Measurements from ENCODE around the gene KAZALD1.

The KAZALD1 gene

DNA sequence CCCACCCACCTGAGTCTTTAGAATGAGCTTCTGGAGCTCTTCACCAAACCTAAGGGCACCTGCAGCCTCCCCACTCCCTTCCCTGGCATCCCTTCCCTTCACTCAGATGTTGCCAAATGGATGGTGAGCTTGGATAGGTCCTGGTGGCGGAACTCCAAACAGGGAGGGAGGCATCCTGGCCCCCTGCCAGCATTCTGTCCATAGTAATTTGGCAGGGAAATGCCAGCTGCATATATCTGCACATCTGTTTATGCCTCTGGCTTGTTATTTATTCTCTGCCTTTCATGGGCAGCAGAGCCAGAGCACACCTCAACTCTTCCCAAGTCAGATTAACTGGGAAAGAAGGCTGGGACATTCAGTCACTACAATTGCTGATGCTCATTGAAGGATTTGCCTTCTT lies 18.1 kb downstream of the KAZALD1 start:
- Histone ChIP-seq H3K4me1 (ENCODE audit: insufficient read depth, low read length, severe bottlenecking) (no peaks in the 10 kb centered on the region), H3K27ac (ENCODE audit: low read depth, low read length, poor library complexity, severe bottlenecking) (no peak overlapping the region), H3K9me3 (ENCODE audit: low read length) (no peaks in the 10 kb centered on the region), H3K79me2 (ENCODE audit: insufficient read depth, low read length) (no peaks in the 10 kb centered on the region), H3K4me3 (ENCODE audit: low read depth, low read length, poor library complexity, severe bottlenecking) (no peak overlapping the region), H2AFZ (ENCODE audit: low read length) (no peak overlapping the region), H3F3A (ENCODE audit: insufficient read depth, low read length) (no peaks in the 10 kb centered on the region), H3K36me3 (ENCODE audit: insufficient read depth, low read length) (no peaks in the 10 kb centered on the region), H3K9me2 (ENCODE audit: low read depth, low read length) (no peaks in the 10 kb centered on the region), H3K4me2 (ENCODE audit: low read length) (no peak overlapping the region), H3K27me3 (ENCODE audit: insufficient read depth, low read length) (no peaks in the 10 kb centered on the region), H3K9ac (ENCODE audit: low read length) (no peak overlapping the region), H4K20me1 (ENCODE audit: insufficient read depth, low read length) (no peaks in the 10 kb centered on the region)
- TF ChIP-seq, protein P1, sequence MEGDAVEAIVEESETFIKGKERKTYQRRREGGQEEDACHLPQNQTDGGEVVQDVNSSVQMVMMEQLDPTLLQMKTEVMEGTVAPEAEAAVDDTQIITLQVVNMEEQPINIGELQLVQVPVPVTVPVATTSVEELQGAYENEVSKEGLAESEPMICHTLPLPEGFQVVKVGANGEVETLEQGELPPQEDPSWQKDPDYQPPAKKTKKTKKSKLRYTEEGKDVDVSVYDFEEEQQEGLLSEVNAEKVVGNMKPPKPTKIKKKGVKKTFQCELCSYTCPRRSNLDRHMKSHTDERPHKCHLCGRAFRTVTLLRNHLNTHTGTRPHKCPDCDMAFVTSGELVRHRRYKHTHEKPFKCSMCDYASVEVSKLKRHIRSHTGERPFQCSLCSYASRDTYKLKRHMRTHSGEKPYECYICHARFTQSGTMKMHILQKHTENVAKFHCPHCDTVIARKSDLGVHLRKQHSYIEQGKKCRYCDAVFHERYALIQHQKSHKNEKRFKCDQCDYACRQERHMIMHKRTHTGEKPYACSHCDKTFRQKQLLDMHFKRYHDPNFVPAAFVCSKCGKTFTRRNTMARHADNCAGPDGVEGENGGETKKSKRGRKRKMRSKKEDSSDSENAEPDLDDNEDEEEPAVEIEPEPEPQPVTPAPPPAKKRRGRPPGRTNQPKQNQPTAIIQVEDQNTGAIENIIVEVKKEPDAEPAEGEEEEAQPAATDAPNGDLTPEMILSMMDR (IDR thresholded peaks at IDR 0.05; ENCODE audit: low read length): no peak
- no peak for TF ChIP-seq EZH2 (IDR thresholded peaks at IDR 0.05; ENCODE audit: borderline replicate concordance, low read length)

DNA sequence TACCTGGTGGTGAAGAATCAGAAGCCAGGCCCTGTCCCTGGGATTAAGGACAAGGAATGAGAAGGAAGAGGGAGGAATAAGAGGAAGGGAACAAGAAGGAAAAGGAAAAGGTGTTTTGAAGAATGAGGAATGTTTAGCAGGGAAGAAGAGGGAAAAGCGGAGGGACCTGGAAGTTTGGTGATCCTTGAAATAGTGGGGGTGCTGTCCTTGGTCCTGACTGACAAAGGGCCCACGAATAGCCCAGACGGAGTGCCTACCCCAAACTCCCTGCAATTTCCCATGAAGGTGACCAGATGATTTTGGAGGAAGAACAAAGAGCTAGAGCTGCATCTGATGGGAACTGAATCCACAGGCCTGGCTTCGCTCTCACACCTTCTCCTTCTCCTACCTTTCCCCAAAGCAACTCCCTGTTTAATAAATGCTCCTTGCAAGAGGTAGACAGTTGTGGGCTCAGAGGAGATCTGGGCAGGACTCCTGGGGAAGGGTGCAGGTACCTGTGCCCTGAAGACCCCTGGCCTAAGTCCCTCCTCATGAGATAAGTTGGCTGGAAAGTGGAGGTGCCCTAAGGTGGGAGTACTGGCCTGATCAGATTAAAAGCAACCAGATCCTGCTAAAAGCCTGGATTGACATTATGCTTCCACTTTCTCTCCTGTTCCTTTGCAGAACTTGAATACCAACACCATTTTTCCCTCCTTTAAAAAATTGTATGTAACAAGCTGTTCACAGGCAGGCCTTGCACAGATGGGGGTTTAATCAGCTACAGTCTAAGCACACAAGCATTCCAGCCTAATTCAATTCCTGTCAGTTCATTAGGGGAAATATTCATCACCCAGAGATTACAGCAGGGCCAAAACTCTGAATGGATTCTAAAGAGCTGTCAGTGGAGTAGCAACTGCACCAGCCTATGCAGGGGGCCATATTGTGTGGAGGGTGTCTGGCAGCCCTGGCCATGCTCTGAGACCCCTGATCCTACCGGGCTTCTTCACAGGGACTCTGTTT lies 19.4 kb downstream of the KAZALD1 start:
- no peak overlapping the region for H3K9ac ChIP-seq (ENCODE audit: low read length)
- no peak overlapping the region for H2AFZ ChIP-seq (ENCODE audit: low read length)
- no peaks in the 10 kb centered on the region for H3K9me3 ChIP-seq (ENCODE audit: low read length)
- H4K20me1 ChIP-seq (ENCODE audit: insufficient read depth, low read length): no peaks in the 10 kb centered on the region
- no peak overlapping the region for H3K4me2 ChIP-seq (ENCODE audit: low read length)
- no peak overlapping the region for H3K4me3 ChIP-seq (ENCODE audit: low read depth, low read length, poor library complexity, severe bottlenecking)
- H3K79me2 ChIP-seq (ENCODE audit: insufficient read depth, low read length): no peaks in the 10 kb centered on the region
- H3K4me1 ChIP-seq (ENCODE audit: insufficient read depth, low read length, severe bottlenecking): no peaks in the 10 kb centered on the region
- H3F3A ChIP-seq (ENCODE audit: insufficient read depth, low read length): no peaks in the 10 kb centered on the region
- no peaks in the 10 kb centered on the region for H3K9me2 ChIP-seq (ENCODE audit: low read depth, low read length)
- no peaks in the 10 kb centered on the region for H3K27me3 ChIP-seq (ENCODE audit: insufficient read depth, low read length)
- TF ChIP-seq, protein P1 (IDR thresholded peaks at IDR 0.05; ENCODE audit: low read length): no peak
- no peak for TF ChIP-seq EZH2 (IDR thresholded peaks at IDR 0.05; ENCODE audit: borderline replicate concordance, low read length)
- H3K36me3 ChIP-seq (ENCODE audit: insufficient read depth, low read length): no peaks in the 10 kb centered on the region
- H3K27ac ChIP-seq (ENCODE audit: low read depth, low read length, poor library complexity, severe bottlenecking): no peak overlapping the region

DNA sequence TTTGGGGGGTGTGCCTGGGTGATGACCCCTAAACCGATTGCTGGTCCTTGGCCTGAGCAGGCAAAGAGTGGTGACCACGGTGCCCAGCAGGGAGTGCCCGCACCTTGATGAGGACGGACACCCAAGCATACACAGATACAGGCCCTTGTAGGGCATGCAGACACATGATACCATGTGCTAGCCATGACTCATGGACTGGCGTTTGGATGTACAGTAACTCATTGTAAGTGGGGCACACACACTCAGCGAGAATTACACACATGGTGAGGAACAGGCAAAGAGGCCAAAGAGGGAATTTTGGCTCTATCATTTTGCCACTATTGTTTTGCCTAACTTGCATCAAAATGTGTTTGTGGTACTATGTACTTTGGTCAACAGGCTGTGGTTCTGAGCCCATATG lies 24.1 kb downstream of the KAZALD1 start:
- no peak overlapping the region for H3K4me2 ChIP-seq (ENCODE audit: low read length)
- H3K27me3 ChIP-seq (ENCODE audit: insufficient read depth, low read length): no peaks in the 10 kb centered on the region
- no peak for TF ChIP-seq EZH2 (IDR thresholded peaks at IDR 0.05; ENCODE audit: borderline replicate concordance, low read length)
- TF ChIP-seq, protein P1 (IDR thresholded peaks at IDR 0.05; ENCODE audit: low read length): no peak
- H3K4me1 ChIP-seq (ENCODE audit: insufficient read depth, low read length, severe bottlenecking): no peaks in the 10 kb centered on the region
- H3K4me3 ChIP-seq (ENCODE audit: low read depth, low read length, poor library complexity, severe bottlenecking): no peak overlapping the region
- no peaks in the 10 kb centered on the region for H3K79me2 ChIP-seq (ENCODE audit: insufficient read depth, low read length)
- H3F3A ChIP-seq (ENCODE audit: insufficient read depth, low read length): no peaks in the 10 kb centered on the region
- no peaks in the 10 kb centered on the region for H3K36me3 ChIP-seq (ENCODE audit: insufficient read depth, low read length)
- H3K9ac ChIP-seq (ENCODE audit: low read length): no peak overlapping the region
- H4K20me1 ChIP-seq (ENCODE audit: insufficient read depth, low read length): no peaks in the 10 kb centered on the region
- no peaks in the 10 kb centered on the region for H3K9me2 ChIP-seq (ENCODE audit: low read depth, low read length)
- no peak overlapping the region for H2AFZ ChIP-seq (ENCODE audit: low read length)
- no peak overlapping the region for H3K27ac ChIP-seq (ENCODE audit: low read depth, low read length, poor library complexity, severe bottlenecking)
- H3K9me3 ChIP-seq (ENCODE audit: low read length): no peaks in the 10 kb centered on the region

All from OCI-LY1 (cell line).